IMR-90 (cell line): ENCODE measurements around the gene LRRC56. TPM values are rescaled to one million over a fixed set of nuclear protein-coding genes. Genes with fewer than 3 reads are reported as not detected.

Experiments
- ATAC-seq: fragments of 200-7000 bp; cut with Tn5 transposase; 2 replicates; pipeline ENCODE4 v1.9.1; 2020; ENCODE audit warnings: low read depth, mild to moderate bottlenecking, moderate library complexity
- BruUV-seq: library from RNA; stranded (reverse); fragments of 400-500 nt; replicated peaks from 2 replicates; lab custom pipeline; 2021; lab: Mats Ljungman, UMichigan
- CTCF ChIA-PET: fragments of 300-600 bp; formaldehyde crosslinking; extraction: SDS; loops from one replicate; lab custom pipeline; 2021; ENCODE audit warnings: antibody characterized with exemption; lab: Yijun Ruan, JAX
- POLR2A ChIA-PET: fragments of 300-600 bp; sonication (Branson Sonifier 250); formaldehyde crosslinking; loops from one replicate; lab custom pipeline; 2022; ENCODE audit warnings: antibody characterized with exemption; ENCODE audit not compliant: unreplicated experiment; lab: Charles Lee
- DNase-seq: peaks from one replicate; pipeline ENCODE4 v3.0.0; 2013
- H2AFZ ChIP-seq: replicated peaks from 2 replicates; pipeline ENCODE3; 2013; ENCODE audit warnings: low read length, mild to moderate bottlenecking; ENCODE audit not compliant: poor library complexity
- H2AK5ac ChIP-seq: 2 replicates; pipeline ENCODE4 v1.6.1; 2013; ENCODE audit warnings: low read depth, low read length, inconsistent platforms
- H2AK9ac ChIP-seq: replicated peaks from 2 replicates; pipeline ENCODE3; 2013; ENCODE audit warnings: mild to moderate bottlenecking, low read depth, low read length, moderate library complexity; ENCODE audit not compliant: poor library complexity
- H2BK120ac ChIP-seq: 2 replicates; pipeline ENCODE4 v1.6.1; 2013; ENCODE audit warnings: low read depth, low read length, inconsistent platforms
- H2BK15ac ChIP-seq: 3 replicates; pipeline ENCODE4 v1.6.1; 2013; ENCODE audit warnings: low read depth, low read length, inconsistent platforms
- H2BK20ac ChIP-seq: 2 replicates; pipeline ENCODE4 v1.6.1; 2013; ENCODE audit warnings: low read depth, mild to moderate bottlenecking, inconsistent platforms, low read length, moderate library complexity
- H2BK5ac ChIP-seq: 2 replicates; pipeline ENCODE4 v1.6.1; 2013; ENCODE audit warnings: mild to moderate bottlenecking, low read depth, low read length, inconsistent platforms; ENCODE audit not compliant: poor library complexity, severe bottlenecking
- H3K14ac ChIP-seq: replicated peaks from 2 replicates; pipeline ENCODE4 v1.6.1; 2013; ENCODE audit warnings: low read depth, low read length, inconsistent platforms
- H3K18ac ChIP-seq: 2 replicates; pipeline ENCODE4 v1.6.1; 2013; ENCODE audit warnings: low read depth, low read length, control low read depth
- H3K23ac ChIP-seq: 2 replicates; pipeline ENCODE4 v1.6.1; 2013; ENCODE audit warnings: low read depth, low read length, inconsistent platforms
- H3K27ac ChIP-seq: 2 replicates; pipeline ENCODE4 v1.5.1; 2013; ENCODE audit warnings: mild to moderate bottlenecking, control low read depth, low read length; ENCODE audit not compliant: insufficient read depth
- H3K27me3 ChIP-seq: 2 replicates; pipeline ENCODE4 v1.6.1; 2013; ENCODE audit warnings: low read length; ENCODE audit not compliant: control insufficient read depth, insufficient read depth
- H3K36me3 ChIP-seq: 2 replicates; pipeline ENCODE4 v1.6.1; 2013; ENCODE audit warnings: low read length, mixed read lengths; ENCODE audit not compliant: control insufficient read depth, insufficient read depth
- H3K4ac ChIP-seq: 2 replicates; pipeline ENCODE4 v1.6.1; 2013; ENCODE audit warnings: low read depth, low read length, inconsistent platforms
- H3K4me1 ChIP-seq: 2 replicates; pipeline ENCODE4 v1.6.1; 2013; ENCODE audit warnings: low read length, mixed read lengths; ENCODE audit not compliant: control insufficient read depth, insufficient read depth
- H3K4me2 ChIP-seq: 2 replicates; pipeline ENCODE4 v1.6.1; 2013; ENCODE audit warnings: low read depth, mild to moderate bottlenecking, control low read depth, low read length, moderate library complexity
- H3K4me3 ChIP-seq: 2 replicates; pipeline ENCODE4 v1.5.1; 2013; ENCODE audit warnings: low read depth, mild to moderate bottlenecking, control low read depth, low read length, moderate library complexity; ENCODE audit not compliant: insufficient read depth
- H3K56ac ChIP-seq: 2 replicates; pipeline ENCODE4 v1.6.1; 2013; ENCODE audit warnings: low read length, inconsistent platforms; ENCODE audit not compliant: insufficient read depth; ENCODE audit errors: extremely low read depth
- H3K79me1 ChIP-seq, 2 experiments: 2 replicates each; pipeline ENCODE4 v1.6.1; 2013; ENCODE audit warnings: low read length in 2 of 2, inconsistent platforms in 1 of 2, low read depth in 1 of 2
- H3K9ac ChIP-seq: 2 replicates; pipeline ENCODE4 v1.6.1; 2013; ENCODE audit warnings: low read depth, low read length, control low read depth
- H3K9me1 ChIP-seq: 2 replicates; pipeline ENCODE4 v1.6.1; 2013; ENCODE audit warnings: low read length, inconsistent platforms; ENCODE audit not compliant: insufficient read depth
- H3K9me3 ChIP-seq: 2 replicates; pipeline ENCODE4 v1.6.1; 2013; ENCODE audit warnings: low read length; ENCODE audit not compliant: control insufficient read depth, insufficient read depth
- H4K20me1 ChIP-seq: 2 replicates; pipeline ENCODE4 v1.6.1; 2013; ENCODE audit warnings: low read length, inconsistent platforms; ENCODE audit not compliant: insufficient read depth
- H4K5ac ChIP-seq: 2 replicates; pipeline ENCODE4 v1.6.1; 2013; ENCODE audit warnings: mild to moderate bottlenecking, low read depth, low read length, control low read depth
- H4K8ac ChIP-seq, 2 experiments: 2 replicates each; pipeline ENCODE4 v1.6.1; 2013; ENCODE audit warnings: low read depth in 2 of 2, low read length in 2 of 2, control low read depth in 1 of 2, inconsistent platforms in 1 of 2
- H4K91ac ChIP-seq: 2 replicates; pipeline ENCODE4 v1.6.1; 2013; ENCODE audit warnings: low read depth, low read length, inconsistent platforms; ENCODE audit not compliant: insufficient read depth
- BHLHE40 ChIP-seq: fragments of 150-350 bp; IDR thresholded peaks from 2 replicates; pipeline ENCODE4 v1.6.1; 2016; ENCODE audit warnings: mild to moderate bottlenecking, low read depth, low read length
- CEBPB ChIP-seq: IDR thresholded peaks from 2 replicates; pipeline ENCODE4 v1.6.1; 2012; ENCODE audit warnings: low read depth, low read length, improper control_type of control experiment
- CHD1 ChIP-seq: IDR thresholded peaks from 2 replicates; pipeline ENCODE4 v1.6.1; 2012; ENCODE audit warnings: low read depth, low read length, improper control_type of control experiment
- ELK1 ChIP-seq: fragments of 150-350 bp; IDR thresholded peaks from 2 replicates; pipeline ENCODE4 v1.6.1; 2016; ENCODE audit warnings: low read depth, mild to moderate bottlenecking, low read length, moderate library complexity, borderline replicate concordance
- MAFK ChIP-seq: IDR thresholded peaks from 2 replicates; pipeline ENCODE4 v1.6.1; 2012; ENCODE audit warnings: low read depth, low read length, improper control_type of control experiment
- MAZ ChIP-seq: IDR thresholded peaks from 2 replicates; pipeline ENCODE4 v1.6.1; 2012; ENCODE audit warnings: low read depth, mild to moderate bottlenecking, low read length, improper control_type of control experiment, moderate library complexity, borderline replicate concordance
- MXI1 ChIP-seq: IDR thresholded peaks from 2 replicates; pipeline ENCODE4 v1.6.1; 2012; ENCODE audit warnings: low read depth, mild to moderate bottlenecking, low read length, moderate library complexity, borderline replicate concordance
- NFE2L2 ChIP-seq: fragments of 150-350 bp; IDR thresholded peaks from 2 replicates; pipeline ENCODE4 v1.6.1; 2016; ENCODE audit warnings: low read depth, mild to moderate bottlenecking, low read length
- POLR2A ChIP-seq: IDR thresholded peaks from 2 replicates; pipeline ENCODE4 v1.6.1; 2012; ENCODE audit warnings: mild to moderate bottlenecking, low read depth, low read length
- RCOR1 ChIP-seq: IDR thresholded peaks from 2 replicates; pipeline ENCODE4 v1.6.1; 2012; ENCODE audit warnings: mild to moderate bottlenecking, low read length, improper control_type of control experiment; ENCODE audit not compliant: insufficient replicate concordance
- RFX5 ChIP-seq: IDR thresholded peaks from 2 replicates; pipeline ENCODE4 v1.8.0; 2012; ENCODE audit warnings: low read depth, mild to moderate bottlenecking, low read length, moderate library complexity
- SMC3 ChIP-seq: fragments of 150-350 bp; IDR thresholded peaks from 2 replicates; pipeline ENCODE4 v1.6.1; 2016; ENCODE audit warnings: low read depth, mild to moderate bottlenecking, antibody characterized with exemption, low read length, moderate library complexity
- WGBS, 2 experiments: methylation state at CpG; one replicate each; pipeline versions ENCODE4 v1.1.5 to v1.1.7; 2013; ENCODE audit warnings: missing lambda C conversion rate in 2 of 2; ENCODE audit not compliant: insufficient read length in 1 of 2; ENCODE audit errors: extremely low coverage in 2 of 2; 5-methylcytosine and 5-hydroxymethylcytosine counted together
- dilution Hi-C: fragments of 300-500 bp; cut with HindIII; formaldehyde crosslinking; loops from one replicate; pipeline ENCODE4 v1.14.3; 2018; ENCODE audit warnings: low sequenced_read_pairs; ENCODE audit not compliant: unreplicated experiment
- in situ Hi-C: fragments of 300-500 bp; cut with MboI; formaldehyde crosslinking; loops from 3 replicates; pipeline ENCODE4 v1.14.3; 2019; ENCODE audit warnings: low sequenced_read_pairs, inconsistent platforms, mixed read lengths
- intact Hi-C: fragments of 100-400 bp; cut with micrococcal nuclease; formaldehyde crosslinking; loops from 2 replicates; pipeline ENCODE4 v1.10.0; 2022
- polyA plus RNA-seq, 3 experiments: library from polyadenylated mRNA; depleted of rRNA; stranded (reverse); fragments of >200 nt; gene quantifications; 2 replicates each; pipeline ENCODE4 v1.2.3, GENCODE V29; 2012; ENCODE audit warnings: low replicate concordance in 1 of 3
- total RNA-seq: library from RNA; depleted of rRNA; stranded (reverse); fragments of >200 nt; gene quantifications from 2 replicates; pipeline ENCODE4 v1.2.3, GENCODE V29; 2012
- TF ChIP-seq, protein P1 (sequence below): fragments of 150-350 bp; IDR thresholded peaks from 2 replicates; pipeline ENCODE4 v1.6.1; 2017; ENCODE audit warnings: mild to moderate bottlenecking, antibody characterized with exemption, low read length, low read depth

The LRRC56 gene
- total and polyA plus RNA-seq, 2 of the 4 experiments (the other 2 are of a cell fraction): 0.36 to 1.3 TPM

DNA sequence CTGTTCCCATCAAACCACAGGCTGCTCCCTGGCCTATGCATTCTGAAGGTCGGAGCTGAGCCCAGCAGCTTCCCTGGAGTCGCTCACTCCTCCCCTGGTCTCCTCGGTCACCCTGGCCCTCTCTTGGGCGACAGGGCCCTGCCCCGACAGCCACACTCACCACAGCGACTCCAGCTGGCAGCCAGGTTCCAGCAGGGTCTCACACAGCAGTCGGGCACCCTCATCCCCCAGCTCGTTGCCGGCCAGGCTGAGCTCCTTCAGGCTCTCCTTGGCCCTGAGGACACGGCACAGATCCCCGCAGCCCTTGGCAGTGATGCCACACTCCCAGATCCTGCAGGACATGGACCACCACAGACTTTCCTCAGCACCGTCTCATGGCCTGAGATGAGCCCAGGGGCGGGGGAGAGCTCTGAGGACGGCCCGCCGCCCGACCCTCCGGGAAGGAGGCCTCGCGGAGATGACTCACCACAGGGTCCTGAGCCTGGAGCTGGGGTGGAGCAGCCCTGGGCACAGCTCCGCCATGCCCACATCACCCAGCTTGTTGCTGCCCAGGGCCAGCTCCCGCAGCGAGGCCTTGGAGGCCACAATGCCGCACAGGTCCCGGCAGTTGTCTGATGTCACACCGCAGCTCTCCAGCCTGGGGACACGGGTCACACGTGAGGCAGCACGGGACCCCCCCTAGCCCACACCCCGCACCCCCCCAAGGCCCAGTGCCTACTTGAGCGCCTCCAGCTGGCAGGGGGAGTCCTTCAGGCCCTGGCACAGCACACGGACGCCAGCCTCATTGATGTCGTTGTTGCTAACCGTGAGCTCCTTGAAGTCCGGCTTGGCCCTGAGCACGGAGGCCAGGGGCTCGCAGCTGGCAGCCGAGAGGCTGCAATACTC, 38.8 kb upstream of the LRRC56 start:
- CTCF ChIA-PET: no interaction called here
- no peak overlapping the region for H3K18ac ChIP-seq
- peaks cover under 1% of the 10 kb centered on the region; the same call in 1 of the 2 replicates for H3K4me1 ChIP-seq
- no peak overlapping the region for H2AK5ac ChIP-seq
- peaks cover 74% of the 10 kb centered on the region for H3K36me3 ChIP-seq
- 97% methylated on average over 25 of the region's 39 CpGs; no CpG with 5 or more reads in 1 of the 2 experiments for WGBS, 2 experiments
- H3K27me3 ChIP-seq: no peaks in the 10 kb centered on the region
- H3K9me3 ChIP-seq: peaks cover 2% of the 10 kb centered on the region; the same call in 1 of the 2 replicates
- H3K56ac ChIP-seq: no peak overlapping the region
- no peak overlapping the region for H3K14ac ChIP-seq
- H4K5ac ChIP-seq: no peak overlapping the region
- DNase-seq (no peak), ATAC-seq (no peak)
- H3K9me1 ChIP-seq: peaks cover 10% of the 10 kb centered on the region
- H4K20me1 ChIP-seq: peaks cover 23% of the 10 kb centered on the region
- H4K8ac ChIP-seq: no peak overlapping the region
- no peak overlapping the region for H3K4ac ChIP-seq
- no peak overlapping the region for H3K4me2 ChIP-seq
- H2BK5ac ChIP-seq: no peak overlapping the region
- H2BK120ac ChIP-seq: no peak overlapping the region
- dilution Hi-C loops (no loop called here), in situ Hi-C loops (no loop called here), intact Hi-C loops (no loop called here)
- H3K27ac ChIP-seq: no peak overlapping the region
- no peak overlapping the region for H2BK15ac ChIP-seq
- POLR2A ChIA-PET: no interaction called here
- peak overlapping the region; percentile 41 for H2AFZ ChIP-seq
- peaks cover 18 to 65% of the 10 kb centered on the region in 2 experiments for H3K79me1 ChIP-seq
- TF ChIP-seq MXI1 (no peak), CEBPB (no peak), ELK1 (no peak), NFE2L2 (no peak), RCOR1 (no peak), MAFK (no peak), BHLHE40 (no peak), SMC3 (no peak), MAZ (no peak), CHD1 (no peak), POLR2A (no peak), RFX5 (no peak)
- TF ChIP-seq, protein P1, sequence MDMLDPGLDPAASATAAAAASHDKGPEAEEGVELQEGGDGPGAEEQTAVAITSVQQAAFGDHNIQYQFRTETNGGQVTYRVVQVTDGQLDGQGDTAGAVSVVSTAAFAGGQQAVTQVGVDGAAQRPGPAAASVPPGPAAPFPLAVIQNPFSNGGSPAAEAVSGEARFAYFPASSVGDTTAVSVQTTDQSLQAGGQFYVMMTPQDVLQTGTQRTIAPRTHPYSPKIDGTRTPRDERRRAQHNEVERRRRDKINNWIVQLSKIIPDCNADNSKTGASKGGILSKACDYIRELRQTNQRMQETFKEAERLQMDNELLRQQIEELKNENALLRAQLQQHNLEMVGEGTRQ: no peak
- H3K9ac ChIP-seq: no peak overlapping the region
- H3K4me3 ChIP-seq: no peak overlapping the region
- H2AK9ac ChIP-seq: peak overlapping the region; percentile 50
- no peak overlapping the region for H2BK20ac ChIP-seq
- no peak overlapping the region for H3K23ac ChIP-seq
- no peak overlapping the region for H4K91ac ChIP-seq
- BruUV-seq: TSS peak; percentile 81
